NCI-H1694 (cell line): ENCODE results near the gene PDLIM5.
"Not testable (repeated sequence)": the region's sequence is repeated elsewhere in the genome, so short reads cannot be mapped to it uniquely, and the experiment has no call there.

ENCODE experiments used
- DNase-seq: peaks from one replicate; lab custom pipeline; 2025; lab: John Stamatoyannopoulos, UW

Gene PDLIM5

DNA sequence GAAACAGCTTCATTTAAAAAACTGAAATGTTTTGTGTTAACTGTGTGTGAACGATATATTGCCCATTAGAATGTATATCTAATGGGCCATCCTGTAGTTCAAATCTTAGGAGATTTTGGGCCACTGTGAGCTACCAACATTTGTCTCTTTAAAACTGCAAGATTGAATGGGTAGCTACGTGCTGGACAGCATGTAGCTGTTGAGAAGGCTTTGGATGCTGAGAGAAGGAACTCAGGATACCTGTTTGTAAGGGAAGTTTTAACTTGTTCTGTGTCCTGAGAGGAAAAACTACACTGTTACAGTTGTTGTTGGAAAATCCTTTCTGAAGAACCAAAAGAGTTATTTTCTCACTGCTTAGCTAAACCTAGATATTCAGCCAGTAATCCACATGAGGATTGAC is 45.9 kb downstream of the PDLIM5 start:
- no peak for DNase-seq

GRCh38 chr4:94498502-94498901 is 46.8 kb downstream of the PDLIM5 start:
- DNase-seq, result no peak

- DNase-seq, result no peak
These were observed 48.9 kb downstream of the PDLIM5 start for GRCh38 chr4:94500685-94501084.

- no peak for DNase-seq
These were observed 52.8 kb downstream of the PDLIM5 start for GRCh38 chr4:94504545-94504944.

DNA sequence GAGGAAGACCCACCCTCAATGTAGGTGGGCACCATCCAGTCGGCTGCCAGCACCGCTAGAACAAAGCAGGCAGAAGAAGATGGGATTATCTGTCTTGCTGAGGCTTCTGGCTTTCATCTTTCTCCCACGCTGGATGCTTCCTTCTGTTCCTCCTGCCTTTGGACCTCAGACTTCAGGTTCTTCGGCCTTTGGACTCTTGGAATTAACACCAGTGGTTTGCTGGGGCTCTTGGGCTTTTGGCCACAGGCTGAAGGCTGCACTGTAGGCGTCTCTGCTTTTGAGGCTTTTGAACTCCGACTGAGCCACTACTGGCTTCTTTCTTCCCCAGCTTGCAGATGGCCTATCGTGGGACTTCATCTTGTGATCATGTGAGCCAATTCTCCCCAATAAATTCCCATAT is 55.1 kb downstream of the PDLIM5 start:
- DNase-seq, result no peak

DNA sequence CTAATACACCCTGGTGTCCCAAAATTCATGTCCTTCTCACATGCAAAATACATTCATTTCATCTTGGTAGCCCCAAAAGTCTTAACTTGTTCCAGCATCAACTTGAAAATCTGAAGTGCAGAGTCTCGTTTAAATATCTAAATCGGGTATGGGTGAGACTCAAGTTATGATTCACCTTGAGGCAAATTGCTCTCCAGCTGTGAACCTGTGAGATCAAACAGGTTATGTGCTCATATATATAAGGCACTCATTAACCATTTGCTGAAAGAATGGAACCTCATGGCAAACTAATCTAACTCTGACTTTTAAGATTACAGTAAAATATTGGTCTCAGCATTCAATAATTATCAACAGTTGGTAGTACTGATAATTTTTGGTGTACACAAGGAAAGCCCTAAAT is 55.5 kb downstream of the PDLIM5 start:
- DNase-seq, result no peak

DNA sequence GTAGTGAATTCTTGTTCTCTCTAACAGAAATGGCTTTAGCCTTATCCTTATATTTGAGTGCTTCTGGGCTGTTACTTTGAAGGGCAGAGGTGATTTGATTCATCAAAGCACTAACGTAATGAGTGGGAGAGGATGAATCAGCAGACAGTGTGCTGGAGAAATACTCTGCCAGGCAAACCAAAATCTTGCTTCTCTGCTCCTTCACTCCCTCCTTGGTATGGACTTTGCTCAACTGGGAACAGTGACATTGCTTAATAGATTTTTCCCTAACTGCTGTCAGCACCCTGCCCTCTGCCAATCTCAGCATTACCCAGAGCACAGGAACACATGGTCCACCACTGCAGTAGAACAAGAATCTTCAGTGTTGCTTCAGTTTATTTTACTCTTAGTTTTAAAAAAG is 56.0 kb downstream of the PDLIM5 start:
- no peak for DNase-seq

DNA sequence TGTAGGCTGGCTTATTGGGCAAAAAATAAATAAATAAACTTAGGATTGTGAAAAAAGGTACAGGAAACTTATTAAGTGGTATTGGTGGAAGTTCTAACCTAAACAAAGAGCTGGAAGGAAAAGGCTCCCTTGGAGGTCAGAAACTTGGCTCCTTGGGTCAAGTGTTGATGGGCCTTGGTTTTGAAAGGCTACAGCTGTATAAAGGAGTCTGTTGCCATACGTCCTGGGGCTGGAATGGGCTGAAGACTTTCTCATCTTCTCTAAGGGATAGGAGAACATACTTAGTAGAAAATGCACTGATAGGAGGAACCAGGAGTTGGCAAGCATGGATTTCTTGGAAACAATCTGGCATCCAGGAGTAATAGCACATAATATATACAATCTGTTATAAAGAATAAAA is 56.6 kb downstream of the PDLIM5 start:
- no peak for DNase-seq

- no peak for DNase-seq
These were observed 57.1 kb downstream of the PDLIM5 start for GRCh38 chr4:94508806-94509205.

- no peak for DNase-seq
These were observed 59.8 kb downstream of the PDLIM5 start for GRCh38 chr4:94511591-94511990.

GRCh38 chr4:94513532-94513931 is 61.8 kb downstream of the PDLIM5 start:
- DNase-seq, result not testable (repeated sequence)

DNA sequence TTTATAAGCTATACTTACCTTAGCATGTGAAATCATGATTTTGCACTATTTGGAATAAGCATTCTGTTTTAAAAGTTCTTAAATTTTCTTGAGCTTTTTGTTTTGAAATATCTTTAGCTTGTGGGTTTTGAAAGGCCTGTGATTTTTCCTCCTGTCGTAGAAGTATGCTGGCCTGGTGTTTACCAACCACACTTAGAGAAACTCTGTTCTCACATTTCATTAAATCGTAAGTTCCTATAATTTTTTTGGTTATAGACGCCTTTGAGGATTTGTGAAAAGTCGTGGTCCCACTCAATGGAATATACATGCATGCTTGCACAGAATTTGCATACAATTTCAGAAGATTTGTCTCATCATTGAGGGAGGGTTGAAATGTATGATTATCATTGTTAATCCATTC is 63.6 kb downstream of the PDLIM5 start:
- no peak for DNase-seq

- DNase-seq, result no peak
These were observed 64.3 kb downstream of the PDLIM5 start for GRCh38 chr4:94516067-94516466.

- no peak for DNase-seq
These were observed 65.3 kb downstream of the PDLIM5 start for GRCh38 chr4:94516999-94517398.

DNA sequence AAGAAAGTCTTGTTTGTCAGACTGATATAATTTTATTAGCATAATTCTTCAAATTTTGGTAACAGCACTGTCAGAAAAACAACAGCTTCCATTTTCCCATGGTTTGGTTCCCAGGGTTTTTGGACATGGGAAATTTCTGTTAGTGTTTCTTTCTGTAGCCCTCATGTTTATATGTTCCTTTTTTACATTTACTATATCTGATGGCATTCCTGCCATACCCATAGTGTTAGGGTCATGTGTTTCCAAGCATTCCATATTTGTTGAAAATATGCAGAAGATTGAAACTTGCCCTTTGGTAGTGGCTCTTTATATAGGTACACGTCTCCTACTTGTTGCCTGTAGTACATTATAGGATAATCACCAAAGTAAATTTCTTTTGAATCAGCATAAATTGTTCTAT is 65.8 kb downstream of the PDLIM5 start:
- DNase-seq, result no peak

GRCh38 chr4:94519019-94519418 is 67.3 kb downstream of the PDLIM5 start:
- DNase-seq, result no peak

DNA sequence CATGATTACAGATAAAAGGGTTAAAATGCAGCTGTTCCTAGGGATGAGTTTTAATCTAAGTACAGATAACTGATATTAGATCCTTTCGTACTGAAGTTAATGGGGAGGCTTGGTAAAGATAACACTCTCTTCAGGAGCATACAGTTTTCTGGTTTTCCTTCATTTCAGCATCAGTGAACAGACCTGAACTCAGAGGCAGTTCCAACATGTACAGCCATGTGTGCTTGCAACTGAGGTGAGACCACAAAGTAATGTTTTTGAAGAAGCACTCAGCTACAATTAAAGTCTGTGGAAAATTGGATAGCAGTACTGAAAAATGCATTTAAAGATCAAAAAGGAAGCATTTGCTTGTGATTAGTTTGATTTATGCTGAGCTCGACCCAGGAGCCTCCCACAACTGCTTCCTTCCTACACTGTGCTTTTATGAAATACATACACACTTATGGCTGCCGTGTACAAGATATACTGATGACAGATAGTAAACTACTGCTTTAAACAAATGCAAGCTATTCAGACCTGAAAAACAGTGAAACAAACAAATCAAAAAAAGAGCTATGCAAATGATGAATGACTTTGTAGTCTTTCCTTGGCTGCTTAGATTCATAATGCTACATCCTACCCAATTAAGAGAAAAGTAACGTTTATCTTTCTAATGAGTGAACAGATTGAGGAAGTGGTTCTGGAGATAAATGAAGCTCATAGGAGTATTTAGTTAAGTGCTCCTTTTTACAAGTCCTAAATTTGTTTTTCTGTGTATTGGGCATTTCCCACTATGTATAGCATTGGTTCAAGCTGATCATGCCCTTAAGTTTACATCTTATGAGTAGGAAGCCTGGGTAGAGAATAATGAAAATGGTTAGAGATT is 68.4 kb downstream of the PDLIM5 start:
- no peak for DNase-seq

DNA sequence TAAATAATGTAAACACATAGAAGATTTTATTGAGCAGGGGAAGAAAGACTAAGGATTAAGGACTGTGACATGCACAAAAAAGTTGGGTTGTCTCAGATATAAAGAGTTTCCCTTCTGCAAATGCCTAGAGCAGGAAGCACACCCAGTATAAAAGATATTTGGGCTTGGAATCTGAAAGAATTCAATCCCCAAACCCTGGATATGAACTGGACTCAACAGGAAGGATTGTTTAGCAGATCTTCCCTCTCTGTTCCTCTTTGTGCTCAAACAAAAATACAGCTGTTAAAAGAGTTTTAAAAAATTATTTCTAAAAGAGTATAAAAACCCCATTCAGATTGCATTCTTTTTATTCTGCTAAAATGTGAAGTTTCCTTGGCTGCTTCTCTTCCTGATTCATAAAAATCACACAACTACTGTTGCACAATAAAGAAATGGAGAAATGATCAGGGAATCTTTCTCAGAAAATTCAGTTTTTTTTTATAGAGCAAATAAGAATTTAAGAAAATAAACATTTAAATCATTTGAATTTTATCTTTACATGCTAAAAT is 71.4 kb downstream of the PDLIM5 start:
- no peak for DNase-seq

- no peak for DNase-seq
These were observed 71.9 kb downstream of the PDLIM5 start for GRCh38 chr4:94523617-94524016.

- DNase-seq, result no peak
These were observed 74.4 kb downstream of the PDLIM5 start for GRCh38 chr4:94525993-94526728.

- DNase-seq, result no peak
These were observed 76.0 kb downstream of the PDLIM5 start for GRCh38 chr4:94527556-94528233.

DNA sequence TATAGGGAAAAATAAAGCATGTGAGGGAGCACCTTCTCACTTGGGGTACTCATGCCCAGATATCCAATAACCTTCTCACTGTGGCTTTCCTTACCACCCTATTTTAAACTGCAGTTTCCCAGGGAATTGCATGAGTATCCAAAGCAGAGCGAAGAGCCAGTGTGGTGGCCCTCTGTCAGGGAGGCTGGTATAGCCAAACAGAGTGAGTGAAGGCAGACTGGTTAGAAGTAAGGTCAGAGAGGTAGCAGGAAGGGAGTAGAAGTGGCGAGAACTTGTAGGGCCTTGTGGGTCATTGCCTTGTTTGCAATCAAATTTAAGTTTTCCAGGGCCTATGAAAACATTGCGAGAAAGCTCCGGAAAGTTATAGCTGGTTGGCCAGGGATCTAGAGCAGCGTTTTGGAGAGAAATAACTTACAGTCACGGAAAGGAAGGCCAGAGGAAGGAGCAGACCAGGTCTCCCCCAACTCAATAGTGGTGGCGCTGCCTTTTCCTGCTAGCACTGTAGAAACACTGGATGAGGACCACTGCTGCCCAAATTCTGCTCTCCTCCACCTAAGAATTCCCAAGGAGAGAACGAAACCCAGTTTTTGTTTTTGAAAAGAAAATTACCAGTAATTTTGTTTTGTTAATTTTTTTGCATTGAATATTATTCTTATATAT is 77.2 kb downstream of the PDLIM5 start:
- DNase-seq, result no peak
